Measurements from ENCODE around the gene SMIM45.

SMIM45 gene

DNA sequence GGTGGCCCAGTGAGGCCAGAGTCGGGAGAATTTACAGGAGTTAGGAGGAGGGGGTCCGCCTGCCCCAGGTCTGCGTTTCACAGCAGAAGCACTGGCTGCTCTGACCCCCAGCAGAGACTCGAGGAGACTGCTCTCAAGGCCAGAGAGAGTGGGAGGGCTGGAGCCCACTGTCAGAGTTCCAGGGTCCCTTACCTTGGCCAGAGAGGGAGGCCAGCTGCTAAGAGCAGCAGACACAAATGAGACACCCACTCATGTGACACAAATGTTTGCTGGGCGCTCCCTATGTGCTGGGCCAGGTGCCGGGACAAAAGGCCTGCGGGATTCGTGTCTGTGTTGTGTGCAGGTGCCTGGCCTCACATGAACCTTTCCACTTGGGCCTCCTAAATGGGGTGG is 22.5 kb upstream of the SMIM45 start (continued):
- no peak for TF ChIP-seq POLR2A (IDR thresholded peaks at IDR 0.05; ENCODE audit: control extremely low read depth in 1 of 2, low read depth in 2 of 2, low read length in 2 of 2)
- TF ChIP-seq, protein P1, sequence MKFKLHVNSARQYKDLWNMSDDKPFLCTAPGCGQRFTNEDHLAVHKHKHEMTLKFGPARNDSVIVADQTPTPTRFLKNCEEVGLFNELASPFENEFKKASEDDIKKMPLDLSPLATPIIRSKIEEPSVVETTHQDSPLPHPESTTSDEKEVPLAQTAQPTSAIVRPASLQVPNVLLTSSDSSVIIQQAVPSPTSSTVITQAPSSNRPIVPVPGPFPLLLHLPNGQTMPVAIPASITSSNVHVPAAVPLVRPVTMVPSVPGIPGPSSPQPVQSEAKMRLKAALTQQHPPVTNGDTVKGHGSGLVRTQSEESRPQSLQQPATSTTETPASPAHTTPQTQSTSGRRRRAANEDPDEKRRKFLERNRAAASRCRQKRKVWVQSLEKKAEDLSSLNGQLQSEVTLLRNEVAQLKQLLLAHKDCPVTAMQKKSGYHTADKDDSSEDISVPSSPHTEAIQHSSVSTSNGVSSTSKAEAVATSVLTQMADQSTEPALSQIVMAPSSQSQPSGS (IDR thresholded peaks at IDR 0.05; ENCODE audit: low read length), result no peak
- TF ChIP-seq NRF1 (IDR thresholded peaks at IDR 0.05; ENCODE audit: low read depth, low read length), result no peak

All from H1 (cell line).